ENCODE data around the gene SHISA6.

The SHISA6 gene

GRCh38 chr17:11515901-11516300 lies 274.9 kb downstream of the SHISA6 start:
- Histone ChIP-seq H3K4me3 (no peak overlapping the region), H3K27ac (no peak overlapping the region)
- DNase-seq (ENCODE audit: low spot score): no peak
- TF ChIP-seq, protein P1, sequence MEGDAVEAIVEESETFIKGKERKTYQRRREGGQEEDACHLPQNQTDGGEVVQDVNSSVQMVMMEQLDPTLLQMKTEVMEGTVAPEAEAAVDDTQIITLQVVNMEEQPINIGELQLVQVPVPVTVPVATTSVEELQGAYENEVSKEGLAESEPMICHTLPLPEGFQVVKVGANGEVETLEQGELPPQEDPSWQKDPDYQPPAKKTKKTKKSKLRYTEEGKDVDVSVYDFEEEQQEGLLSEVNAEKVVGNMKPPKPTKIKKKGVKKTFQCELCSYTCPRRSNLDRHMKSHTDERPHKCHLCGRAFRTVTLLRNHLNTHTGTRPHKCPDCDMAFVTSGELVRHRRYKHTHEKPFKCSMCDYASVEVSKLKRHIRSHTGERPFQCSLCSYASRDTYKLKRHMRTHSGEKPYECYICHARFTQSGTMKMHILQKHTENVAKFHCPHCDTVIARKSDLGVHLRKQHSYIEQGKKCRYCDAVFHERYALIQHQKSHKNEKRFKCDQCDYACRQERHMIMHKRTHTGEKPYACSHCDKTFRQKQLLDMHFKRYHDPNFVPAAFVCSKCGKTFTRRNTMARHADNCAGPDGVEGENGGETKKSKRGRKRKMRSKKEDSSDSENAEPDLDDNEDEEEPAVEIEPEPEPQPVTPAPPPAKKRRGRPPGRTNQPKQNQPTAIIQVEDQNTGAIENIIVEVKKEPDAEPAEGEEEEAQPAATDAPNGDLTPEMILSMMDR (IDR thresholded peaks at IDR 0.05): no peak

DNA sequence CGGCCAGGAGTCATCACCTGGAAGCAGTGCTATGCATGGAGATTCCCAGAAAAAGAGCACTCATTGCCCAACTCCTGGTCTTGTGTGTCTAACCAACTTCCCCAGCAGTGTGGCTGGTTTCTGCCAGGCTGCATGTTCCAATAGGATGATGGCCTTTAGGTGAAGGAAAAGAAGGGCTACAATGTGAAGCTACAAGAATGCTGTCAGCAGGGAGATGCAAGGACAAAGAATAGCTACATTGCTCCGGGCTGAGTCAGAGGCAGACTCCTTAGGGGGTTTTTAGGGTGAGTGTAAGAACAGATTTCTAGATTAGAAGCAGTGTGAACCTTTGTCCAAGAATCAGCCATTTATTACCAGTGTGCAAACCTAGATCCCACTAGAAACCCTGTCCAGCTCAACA lies 294.2 kb downstream of the SHISA6 start:
- H3K27ac ChIP-seq: no peak overlapping the region
- no peak for DNase-seq (ENCODE audit: low spot score)
- TF ChIP-seq, protein P1 (IDR thresholded peaks at IDR 0.05): no peak
- no peak overlapping the region for H3K4me3 ChIP-seq

GRCh38 chr17:11538366-11538765 lies 297.4 kb downstream of the SHISA6 start:
- TF ChIP-seq, protein P1 (IDR thresholded peaks at IDR 0.05): no peak
- DNase-seq (ENCODE audit: low spot score): no peak
- Histone ChIP-seq H3K4me3 (no peak overlapping the region), H3K27ac (no peak overlapping the region)

- no peak overlapping the region for H3K27ac ChIP-seq
- no peak for DNase-seq (ENCODE audit: low spot score)
- TF ChIP-seq, protein P1 (IDR thresholded peaks at IDR 0.05): no peak
- no peak overlapping the region for H3K4me3 ChIP-seq
These were observed 298.6 kb downstream of the SHISA6 start for GRCh38 chr17:11539637-11540036.

DNA sequence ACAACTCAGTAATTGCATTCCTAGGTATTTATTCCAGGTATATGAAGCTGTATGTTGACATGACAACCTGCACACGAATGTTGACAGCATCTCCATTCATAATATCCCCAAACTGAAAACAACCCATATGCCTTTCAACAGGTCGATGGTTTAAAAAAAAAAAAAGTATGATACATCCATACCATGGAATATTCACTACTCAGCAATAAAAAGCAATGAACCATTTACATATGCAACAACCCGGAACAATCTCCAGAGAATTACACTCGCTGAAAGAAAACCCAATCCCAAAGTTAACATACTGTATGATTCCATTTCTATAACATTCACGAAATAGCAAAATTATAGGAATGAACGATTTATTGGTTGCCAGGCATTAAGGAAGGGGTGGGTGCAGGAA lies 304.0 kb downstream of the SHISA6 start:
- H3K4me3 ChIP-seq: no peak overlapping the region
- H3K27ac ChIP-seq: no peak overlapping the region
- no peak for DNase-seq (ENCODE audit: low spot score)
- TF ChIP-seq, protein P1 (IDR thresholded peaks at IDR 0.05): no peak

- no peak for DNase-seq (ENCODE audit: low spot score)
- Histone ChIP-seq H3K27ac (no peak overlapping the region), H3K4me3 (no peak overlapping the region)
- TF ChIP-seq, protein P1 (IDR thresholded peaks at IDR 0.05): no peak
These were observed 304.7 kb downstream of the SHISA6 start for GRCh38 chr17:11545696-11546095.

DNA sequence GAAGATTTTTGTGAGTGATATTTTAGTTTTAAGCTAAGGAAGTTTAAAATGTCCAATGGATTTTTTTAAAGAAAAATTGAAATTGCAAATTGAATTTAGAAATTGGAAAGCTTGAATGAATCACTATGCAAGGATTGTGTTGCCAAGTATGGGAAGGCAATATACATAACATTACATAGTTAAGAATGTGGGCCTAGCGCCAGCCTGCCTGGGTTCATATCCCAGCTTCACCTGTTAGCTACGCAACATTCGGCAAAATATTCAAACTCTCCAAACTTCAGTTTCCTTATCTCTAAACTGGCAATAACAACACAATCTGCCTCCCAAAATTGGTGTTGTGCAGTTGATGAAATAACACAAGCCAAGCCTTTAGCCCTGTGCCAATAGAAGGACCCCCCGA lies 306.8 kb downstream of the SHISA6 start:
- H3K27ac ChIP-seq: no peak overlapping the region
- H3K4me3 ChIP-seq: no peak overlapping the region
- no peak for DNase-seq (ENCODE audit: low spot score)
- TF ChIP-seq, protein P1 (IDR thresholded peaks at IDR 0.05): no peak
